ENCODE measurements around the gene HIF3A.

DNA sequence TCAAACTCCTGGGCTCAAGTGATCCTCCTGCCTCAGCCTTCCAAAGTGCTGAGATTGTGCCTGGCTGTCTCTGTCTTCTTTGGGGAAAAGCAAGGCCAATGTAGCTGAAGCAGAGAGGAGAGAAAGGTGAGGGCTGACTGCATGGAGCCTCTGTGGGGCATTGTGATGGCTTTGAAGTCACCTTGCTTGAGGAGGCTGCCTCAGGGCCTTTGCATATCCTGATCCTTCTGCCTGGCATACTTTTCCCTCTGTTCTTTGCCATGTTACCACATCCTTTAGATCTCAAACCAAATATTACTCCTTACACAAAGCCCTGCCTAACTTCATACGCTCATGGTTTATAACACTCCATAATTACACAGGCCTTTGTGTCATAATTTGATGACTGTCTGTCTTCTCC lies 40.6 kb downstream of the HIF3A start:
- TF ChIP-seq, protein P1, sequence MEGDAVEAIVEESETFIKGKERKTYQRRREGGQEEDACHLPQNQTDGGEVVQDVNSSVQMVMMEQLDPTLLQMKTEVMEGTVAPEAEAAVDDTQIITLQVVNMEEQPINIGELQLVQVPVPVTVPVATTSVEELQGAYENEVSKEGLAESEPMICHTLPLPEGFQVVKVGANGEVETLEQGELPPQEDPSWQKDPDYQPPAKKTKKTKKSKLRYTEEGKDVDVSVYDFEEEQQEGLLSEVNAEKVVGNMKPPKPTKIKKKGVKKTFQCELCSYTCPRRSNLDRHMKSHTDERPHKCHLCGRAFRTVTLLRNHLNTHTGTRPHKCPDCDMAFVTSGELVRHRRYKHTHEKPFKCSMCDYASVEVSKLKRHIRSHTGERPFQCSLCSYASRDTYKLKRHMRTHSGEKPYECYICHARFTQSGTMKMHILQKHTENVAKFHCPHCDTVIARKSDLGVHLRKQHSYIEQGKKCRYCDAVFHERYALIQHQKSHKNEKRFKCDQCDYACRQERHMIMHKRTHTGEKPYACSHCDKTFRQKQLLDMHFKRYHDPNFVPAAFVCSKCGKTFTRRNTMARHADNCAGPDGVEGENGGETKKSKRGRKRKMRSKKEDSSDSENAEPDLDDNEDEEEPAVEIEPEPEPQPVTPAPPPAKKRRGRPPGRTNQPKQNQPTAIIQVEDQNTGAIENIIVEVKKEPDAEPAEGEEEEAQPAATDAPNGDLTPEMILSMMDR (IDR thresholded peaks at IDR 0.05) = no peak
- no peak for TF ChIP-seq POLR2A (IDR thresholded peaks at IDR 0.05)

Data from esophagus squamous epithelium (tissue), 4 donors.